ENCODE measurements around the gene ADAMTS4. TPM values are rescaled to one million over a fixed set of nuclear protein-coding genes. Genes with fewer than 3 reads are reported as not detected.

ADAMTS4 gene
- total and polyA plus RNA-seq, 2 of the 4 experiments (the other 2 are of a cell fraction), result 0.39 to 0.72 TPM

DNA sequence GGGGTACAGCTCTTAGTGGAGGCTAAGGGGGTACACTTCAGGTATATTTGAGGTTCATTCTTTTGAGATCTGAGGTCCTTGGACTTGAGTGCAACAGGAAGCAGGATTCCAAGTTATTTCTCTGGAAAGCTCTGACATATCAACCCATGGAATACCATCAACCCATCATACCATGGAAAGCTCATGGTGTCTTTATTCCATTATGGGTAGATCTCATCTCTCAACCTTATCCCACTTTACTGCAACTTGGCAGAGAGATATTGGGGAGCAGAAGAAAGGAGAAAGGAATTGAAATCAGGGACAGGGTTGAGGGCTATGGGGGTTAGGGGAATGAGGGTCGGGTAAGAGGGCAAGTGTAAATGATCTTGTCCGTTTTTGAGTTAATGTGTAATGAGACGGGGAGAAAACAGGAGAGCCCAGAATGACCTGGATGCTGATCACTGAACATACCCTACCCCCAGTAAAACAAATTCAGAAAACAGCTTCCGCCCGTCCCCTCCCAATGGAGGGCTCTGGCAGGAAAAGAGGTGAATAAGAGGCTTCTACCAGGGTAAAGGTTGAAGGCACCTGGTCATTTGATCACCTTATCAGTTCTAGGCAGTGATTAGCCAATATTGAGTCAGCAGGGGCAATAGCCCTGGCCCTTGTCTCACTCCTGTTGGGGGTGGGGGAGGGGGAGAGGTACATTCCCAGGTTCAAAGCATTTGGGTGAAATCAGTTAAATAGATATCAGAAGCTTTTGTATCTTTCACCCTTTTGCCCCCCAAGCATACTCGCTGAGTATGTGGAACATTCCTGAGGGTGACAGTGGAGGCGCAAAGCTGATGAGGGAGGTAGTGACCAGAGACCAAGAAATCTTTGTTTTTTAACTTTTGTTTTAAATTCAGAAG, 25.2 kb upstream of the ADAMTS4 start:
- Histone ChIP-seq H2AK5ac (ENCODE audit: low read depth, low read length) (no peak overlapping the region), H2AK9ac (replicated peaks; ENCODE audit: low read depth, low read length, poor library complexity) (no peak overlapping the region), H3K9me3 (ENCODE audit: control insufficient read depth, insufficient read depth, low read length) (no peaks in the 10 kb centered on the region), H3K36me3 (ENCODE audit: control insufficient read depth, insufficient read depth, low read length) (peaks cover 4% of the 10 kb centered on the region; the same call in 1 of the 2 replicates), H2BK20ac (ENCODE audit: low read depth, low read length) (no peak overlapping the region), H2BK15ac (ENCODE audit: low read depth, low read length) (no peak overlapping the region), H2AFZ (replicated peaks; ENCODE audit: low read length, poor library complexity) (no peak overlapping the region), H4K8ac (ENCODE audit: low read depth in 2 of 2, low read length in 2 of 2) (no peak overlapping the region), H3K79me1 (ENCODE audit: low read depth in 1 of 2, low read length in 2 of 2) (peaks cover 9 to 17% of the 10 kb centered on the region in 2 experiments; a peak in 3 of 4 replicates), H3K14ac (replicated peaks; ENCODE audit: low read depth, low read length) (no peak overlapping the region), H2BK120ac (ENCODE audit: low read depth, low read length) (no peak overlapping the region), H2BK5ac (ENCODE audit: low read depth, low read length, poor library complexity, severe bottlenecking) (no peak overlapping the region), H4K5ac (ENCODE audit: low read depth, low read length) (no peak overlapping the region), H3K27me3 (ENCODE audit: control insufficient read depth, insufficient read depth, low read length) (no peaks in the 10 kb centered on the region; the same call in 1 of the 2 replicates), H3K9ac (ENCODE audit: low read depth, low read length) (no peak overlapping the region), H3K9me1 (ENCODE audit: insufficient read depth, low read length) (peaks cover 3% of the 10 kb centered on the region; the same call in 1 of the 2 replicates), H3K4me2 (ENCODE audit: low read depth, low read length) (no peak overlapping the region), H3K4me3 (ENCODE audit: insufficient read depth, low read depth, low read length) (no peak overlapping the region), H3K4me1 (ENCODE audit: control insufficient read depth, insufficient read depth, low read length) (peaks cover 9% of the 10 kb centered on the region; the same call in 1 of the 2 replicates), H3K18ac (ENCODE audit: low read depth, low read length) (no peak overlapping the region), H3K4ac (ENCODE audit: low read depth, low read length) (no peak overlapping the region), H4K20me1 (ENCODE audit: insufficient read depth, low read length) (no peaks in the 10 kb centered on the region), H3K23ac (ENCODE audit: low read depth, low read length) (no peak overlapping the region), H3K27ac (ENCODE audit: insufficient read depth, low read length) (no peak overlapping the region), H4K91ac (ENCODE audit: insufficient read depth, low read depth, low read length) (no peak overlapping the region), H3K56ac (ENCODE audit: extremely low read depth, insufficient read depth, low read length) (no peak overlapping the region)
- ChIA-PET CTCF (interaction anchor here (3.2 kb wide), 1 partner anchor 21 kb away, joined by 19 read pairs; the partner anchor contains the start of gene NDUFS2), POLR2A (ENCODE audit: unreplicated experiment) (no interaction called here)
- no CpG with 5 or more reads among the region's 7 CpGs for WGBS, 2 experiments (ENCODE audit: extremely low coverage in 2 of 2, insufficient read length in 1 of 2)
- DNase-seq, result no peak
- dilution Hi-C loops (cut with HindIII; ENCODE audit: low sequenced_read_pairs, unreplicated experiment), result no loop called here
- no TSS peak for BruUV-seq (replicated peaks)
- in situ Hi-C loops (cut with MboI; ENCODE audit: low sequenced_read_pairs), result no loop called here
- no peak for ATAC-seq (ENCODE audit: low read depth)
- intact Hi-C loops (cut with micrococcal nuclease), result no loop called here
- TF ChIP-seq CHD1 (IDR thresholded peaks at IDR 0.05; ENCODE audit: low read depth, low read length), result no peak
- TF ChIP-seq SMC3 (IDR thresholded peaks at IDR 0.05; ENCODE audit: low read depth, low read length), result no peak
- TF ChIP-seq RCOR1 (IDR thresholded peaks at IDR 0.05; ENCODE audit: insufficient replicate concordance, low read length), result no peak
- TF ChIP-seq RFX5 (IDR thresholded peaks at IDR 0.05; ENCODE audit: low read depth, low read length), result no peak
- TF ChIP-seq RAD21 (IDR thresholded peaks at IDR 0.05; ENCODE audit: low read length), result no peak
- TF ChIP-seq, protein P1, sequence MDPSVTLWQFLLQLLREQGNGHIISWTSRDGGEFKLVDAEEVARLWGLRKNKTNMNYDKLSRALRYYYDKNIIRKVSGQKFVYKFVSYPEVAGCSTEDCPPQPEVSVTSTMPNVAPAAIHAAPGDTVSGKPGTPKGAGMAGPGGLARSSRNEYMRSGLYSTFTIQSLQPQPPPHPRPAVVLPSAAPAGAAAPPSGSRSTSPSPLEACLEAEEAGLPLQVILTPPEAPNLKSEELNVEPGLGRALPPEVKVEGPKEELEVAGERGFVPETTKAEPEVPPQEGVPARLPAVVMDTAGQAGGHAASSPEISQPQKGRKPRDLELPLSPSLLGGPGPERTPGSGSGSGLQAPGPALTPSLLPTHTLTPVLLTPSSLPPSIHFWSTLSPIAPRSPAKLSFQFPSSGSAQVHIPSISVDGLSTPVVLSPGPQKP (IDR thresholded peaks at IDR 0.05; ENCODE audit: borderline replicate concordance, low read depth, low read length), result no peak
- TF ChIP-seq, protein P2, sequence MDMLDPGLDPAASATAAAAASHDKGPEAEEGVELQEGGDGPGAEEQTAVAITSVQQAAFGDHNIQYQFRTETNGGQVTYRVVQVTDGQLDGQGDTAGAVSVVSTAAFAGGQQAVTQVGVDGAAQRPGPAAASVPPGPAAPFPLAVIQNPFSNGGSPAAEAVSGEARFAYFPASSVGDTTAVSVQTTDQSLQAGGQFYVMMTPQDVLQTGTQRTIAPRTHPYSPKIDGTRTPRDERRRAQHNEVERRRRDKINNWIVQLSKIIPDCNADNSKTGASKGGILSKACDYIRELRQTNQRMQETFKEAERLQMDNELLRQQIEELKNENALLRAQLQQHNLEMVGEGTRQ (IDR thresholded peaks at IDR 0.05; ENCODE audit: low read depth, low read length), result no peak
- no peak for TF ChIP-seq NFE2L2 (IDR thresholded peaks at IDR 0.05; ENCODE audit: low read depth, low read length)
- TF ChIP-seq MAFK (IDR thresholded peaks at IDR 0.05; ENCODE audit: low read depth, low read length), result no peak

Measured in IMR-90 (cell line).